Measurements from ENCODE around the gene ARHGAP24. TPM values are rescaled to one million over a fixed set of nuclear protein-coding genes. Genes with fewer than 3 reads are reported as not detected.
A peak's percentile ranks its signal among the peaks of the same experiment; 100 is the strongest.

Gene ARHGAP24
- total and polyA plus RNA-seq, 2 donors (not counting 1 experiment from before 2014, with no cell fraction given), result 15.9 to 40.5 TPM

DNA sequence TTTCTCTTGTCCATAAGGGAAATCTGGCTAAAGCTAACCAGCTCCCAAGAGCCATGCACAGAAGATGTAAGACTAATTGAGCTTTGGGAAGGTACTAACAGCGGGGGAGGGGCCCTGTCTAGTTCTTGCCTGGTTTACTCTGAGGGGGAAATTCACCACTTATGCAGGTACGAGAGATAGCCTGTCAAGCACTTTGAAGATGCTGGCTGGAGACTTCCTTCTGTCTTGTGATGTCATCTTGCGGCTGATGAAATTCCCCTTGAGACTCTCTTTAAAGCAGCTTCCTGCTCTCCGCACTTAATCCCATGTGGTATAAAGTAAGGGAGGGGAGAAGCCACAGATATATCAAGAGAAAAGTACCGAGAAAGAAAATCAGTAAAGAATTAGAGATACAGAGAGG lies 539.6 kb downstream of the ARHGAP24 start:
- no peaks in the 10 kb centered on the region for H4K20me1 ChIP-seq (ENCODE audit: control insufficient read depth, extremely low read depth, insufficient read depth, low read length)
- H3K9me3 ChIP-seq (ENCODE audit: control insufficient read depth, insufficient read depth, low read depth, low read length), result no peaks in the 10 kb centered on the region
- H2AFZ ChIP-seq (ENCODE audit: low read length), result no peak overlapping the region
- TF ChIP-seq, protein P1, sequence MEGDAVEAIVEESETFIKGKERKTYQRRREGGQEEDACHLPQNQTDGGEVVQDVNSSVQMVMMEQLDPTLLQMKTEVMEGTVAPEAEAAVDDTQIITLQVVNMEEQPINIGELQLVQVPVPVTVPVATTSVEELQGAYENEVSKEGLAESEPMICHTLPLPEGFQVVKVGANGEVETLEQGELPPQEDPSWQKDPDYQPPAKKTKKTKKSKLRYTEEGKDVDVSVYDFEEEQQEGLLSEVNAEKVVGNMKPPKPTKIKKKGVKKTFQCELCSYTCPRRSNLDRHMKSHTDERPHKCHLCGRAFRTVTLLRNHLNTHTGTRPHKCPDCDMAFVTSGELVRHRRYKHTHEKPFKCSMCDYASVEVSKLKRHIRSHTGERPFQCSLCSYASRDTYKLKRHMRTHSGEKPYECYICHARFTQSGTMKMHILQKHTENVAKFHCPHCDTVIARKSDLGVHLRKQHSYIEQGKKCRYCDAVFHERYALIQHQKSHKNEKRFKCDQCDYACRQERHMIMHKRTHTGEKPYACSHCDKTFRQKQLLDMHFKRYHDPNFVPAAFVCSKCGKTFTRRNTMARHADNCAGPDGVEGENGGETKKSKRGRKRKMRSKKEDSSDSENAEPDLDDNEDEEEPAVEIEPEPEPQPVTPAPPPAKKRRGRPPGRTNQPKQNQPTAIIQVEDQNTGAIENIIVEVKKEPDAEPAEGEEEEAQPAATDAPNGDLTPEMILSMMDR (conservative IDR thresholded peaks at IDR 0.05 in 1 of 2, IDR thresholded peaks at IDR 0.05 in 1 of 2; ENCODE audit: low read depth in 1 of 2, low read length in 2 of 2), result no peak
- TF ChIP-seq EZH2 (IDR thresholded peaks at IDR 0.05; ENCODE audit: low read length, missing control alignments), result no peak
- H3K27me3 ChIP-seq (ENCODE audit: control insufficient read depth, insufficient read depth, low read length), result no peaks in the 10 kb centered on the region
- H3K9ac ChIP-seq (ENCODE audit: insufficient read depth, low read length), result no peak overlapping the region
- no peak for DNase-seq (ENCODE audit: low read depth in 2 of 2)
- no peak overlapping the region for H3K4me3 ChIP-seq (replicated peaks in 1 of 4; ENCODE audit: control extremely low read depth in 1 of 4, insufficient read depth in 1 of 4, low read depth in 3 of 4, low read length in 4 of 4)
- H3K27ac ChIP-seq (ENCODE audit: insufficient read depth, low read length), result no peak overlapping the region
- peaks cover 5% of the 10 kb centered on the region for H3K4me1 ChIP-seq (ENCODE audit: control insufficient read depth, extremely low read depth, insufficient read depth, low read length)
- no peaks in the 10 kb centered on the region for H3K79me2 ChIP-seq (ENCODE audit: control insufficient read depth, insufficient read depth, low read length)
- no peak overlapping the region for H3K4me2 ChIP-seq (ENCODE audit: extremely low read depth, insufficient read depth, low read length)
- H3K36me3 ChIP-seq (ENCODE audit: control insufficient read depth, insufficient read depth, low read length), result no peaks in the 10 kb centered on the region

DNA sequence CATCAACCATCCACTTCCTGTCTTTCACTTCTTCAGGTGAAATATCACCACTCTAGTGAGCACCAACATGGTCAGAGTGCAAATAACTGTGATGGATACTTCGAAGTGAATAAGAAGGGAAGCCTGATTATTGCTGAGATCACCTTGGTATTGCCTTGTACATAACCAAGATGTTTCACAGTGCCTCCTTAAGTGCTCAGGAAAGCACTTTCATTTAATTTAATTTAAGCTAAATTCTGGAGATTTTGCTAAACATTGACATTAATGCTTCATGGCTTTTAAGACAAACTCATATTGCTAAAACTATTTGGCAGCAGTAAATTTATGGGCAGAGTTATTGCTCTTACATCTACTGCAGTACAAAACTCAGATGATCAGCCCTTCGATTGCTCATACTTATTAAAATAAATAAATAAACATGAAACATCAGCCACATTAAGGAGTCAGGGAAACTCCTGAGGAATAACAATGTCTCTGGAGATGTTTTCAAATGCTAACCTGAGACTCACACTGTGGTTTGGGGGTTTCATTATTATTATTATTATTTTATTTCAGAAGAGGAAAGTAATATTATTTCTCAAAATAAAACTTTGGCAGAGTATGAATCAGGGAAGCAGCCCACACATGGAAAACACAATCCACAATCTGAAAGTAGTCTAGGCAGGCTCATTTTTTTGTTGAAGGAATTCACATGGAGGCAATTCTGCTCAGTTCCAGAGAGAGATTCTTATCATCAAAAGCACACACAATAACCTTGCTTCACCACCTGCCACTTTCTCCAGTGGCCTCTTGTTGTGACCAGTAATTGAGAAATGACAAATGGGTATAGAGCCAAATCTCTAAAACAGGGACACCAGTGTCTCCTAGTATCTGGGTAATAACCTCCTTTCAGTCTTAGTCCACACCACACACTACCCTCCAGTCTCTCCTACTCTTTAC lies 540.7 kb downstream of the ARHGAP24 start:
- Histone ChIP-seq H3K79me2 (ENCODE audit: control insufficient read depth, insufficient read depth, low read length) (no peaks in the 10 kb centered on the region), H3K9ac (ENCODE audit: insufficient read depth, low read length) (no peak overlapping the region), H3K4me2 (ENCODE audit: extremely low read depth, insufficient read depth, low read length) (no peak overlapping the region)

DNA sequence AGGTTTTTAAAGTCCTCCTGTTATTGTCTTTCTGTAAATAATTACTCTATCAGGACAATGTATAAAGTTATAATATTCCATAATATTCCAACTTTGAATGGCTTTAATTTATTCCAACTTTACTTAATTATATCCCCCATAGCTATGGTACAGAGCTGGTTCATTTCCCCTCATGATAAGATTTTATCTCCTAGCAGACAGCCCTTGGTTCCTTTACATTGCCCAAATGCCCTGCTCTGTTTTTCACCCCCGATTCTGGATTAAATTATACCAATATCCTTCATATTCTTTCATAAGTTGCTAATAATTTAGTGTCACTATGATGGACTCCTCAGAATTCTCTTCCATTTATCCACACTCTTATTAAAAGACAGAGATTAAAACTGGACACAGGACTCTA lies 544.4 kb downstream of the ARHGAP24 start:
- Histone ChIP-seq H4K20me1 (ENCODE audit: control insufficient read depth, extremely low read depth, insufficient read depth, low read length) (no peaks in the 10 kb centered on the region), H3K36me3 (ENCODE audit: control insufficient read depth, insufficient read depth, low read length) (no peaks in the 10 kb centered on the region), H3K4me2 (ENCODE audit: extremely low read depth, insufficient read depth, low read length) (no peak overlapping the region), H3K9me3 (ENCODE audit: control insufficient read depth, insufficient read depth, low read depth, low read length) (no peaks in the 10 kb centered on the region), H3K27ac (ENCODE audit: insufficient read depth, low read length) (no peak overlapping the region), H3K27me3 (ENCODE audit: control insufficient read depth, insufficient read depth, low read length) (no peaks in the 10 kb centered on the region), H3K4me1 (ENCODE audit: control insufficient read depth, extremely low read depth, insufficient read depth, low read length) (no peaks in the 10 kb centered on the region), H2AFZ (ENCODE audit: low read length) (no peak overlapping the region), H3K4me3 (replicated peaks in 1 of 4; ENCODE audit: control extremely low read depth in 1 of 4, insufficient read depth in 1 of 4, low read depth in 3 of 4, low read length in 4 of 4) (no peak overlapping the region), H3K79me2 (ENCODE audit: control insufficient read depth, insufficient read depth, low read length) (no peaks in the 10 kb centered on the region), H3K9ac (ENCODE audit: insufficient read depth, low read length) (no peak overlapping the region)
- TF ChIP-seq, protein P1 (conservative IDR thresholded peaks at IDR 0.05 in 1 of 2, IDR thresholded peaks at IDR 0.05 in 1 of 2; ENCODE audit: low read depth in 1 of 2, low read length in 2 of 2), result no peak
- TF ChIP-seq EZH2 (IDR thresholded peaks at IDR 0.05; ENCODE audit: low read length, missing control alignments), result no peak
- DNase-seq (ENCODE audit: low read depth in 2 of 2), result no peak

More for the DNA sequence above, 540.7 kb downstream of the ARHGAP24 start:
- peaks cover 5% of the 10 kb centered on the region for H3K4me1 ChIP-seq (ENCODE audit: control insufficient read depth, extremely low read depth, insufficient read depth, low read length)
- peak in 1 of 2 donors; percentile 32 for DNase-seq (ENCODE audit: low read depth in 2 of 2)
- H3K36me3 ChIP-seq (ENCODE audit: control insufficient read depth, insufficient read depth, low read length), result no peaks in the 10 kb centered on the region
- H3K9me3 ChIP-seq (ENCODE audit: control insufficient read depth, insufficient read depth, low read depth, low read length), result no peaks in the 10 kb centered on the region
- H4K20me1 ChIP-seq (ENCODE audit: control insufficient read depth, extremely low read depth, insufficient read depth, low read length), result no peaks in the 10 kb centered on the region
- H3K4me3 ChIP-seq (replicated peaks in 1 of 4; ENCODE audit: control extremely low read depth in 1 of 4, insufficient read depth in 1 of 4, low read depth in 3 of 4, low read length in 4 of 4), result no peak overlapping the region
- TF ChIP-seq, protein P1 (conservative IDR thresholded peaks at IDR 0.05 in 1 of 2, IDR thresholded peaks at IDR 0.05 in 1 of 2; ENCODE audit: low read depth in 1 of 2, low read length in 2 of 2), result no peak
- no peak for TF ChIP-seq EZH2 (IDR thresholded peaks at IDR 0.05; ENCODE audit: low read length, missing control alignments)
- no peaks in the 10 kb centered on the region for H3K27me3 ChIP-seq (ENCODE audit: control insufficient read depth, insufficient read depth, low read length)
- no peak overlapping the region for H3K27ac ChIP-seq (ENCODE audit: insufficient read depth, low read length)
- H2AFZ ChIP-seq (ENCODE audit: low read length), result no peak overlapping the region
